ENCODE results near the gene CRMP1.

GRCh38 chr4:5797866-5798265, 95.0 kb downstream of the CRMP1 start:
- TF ChIP-seq, protein P1, sequence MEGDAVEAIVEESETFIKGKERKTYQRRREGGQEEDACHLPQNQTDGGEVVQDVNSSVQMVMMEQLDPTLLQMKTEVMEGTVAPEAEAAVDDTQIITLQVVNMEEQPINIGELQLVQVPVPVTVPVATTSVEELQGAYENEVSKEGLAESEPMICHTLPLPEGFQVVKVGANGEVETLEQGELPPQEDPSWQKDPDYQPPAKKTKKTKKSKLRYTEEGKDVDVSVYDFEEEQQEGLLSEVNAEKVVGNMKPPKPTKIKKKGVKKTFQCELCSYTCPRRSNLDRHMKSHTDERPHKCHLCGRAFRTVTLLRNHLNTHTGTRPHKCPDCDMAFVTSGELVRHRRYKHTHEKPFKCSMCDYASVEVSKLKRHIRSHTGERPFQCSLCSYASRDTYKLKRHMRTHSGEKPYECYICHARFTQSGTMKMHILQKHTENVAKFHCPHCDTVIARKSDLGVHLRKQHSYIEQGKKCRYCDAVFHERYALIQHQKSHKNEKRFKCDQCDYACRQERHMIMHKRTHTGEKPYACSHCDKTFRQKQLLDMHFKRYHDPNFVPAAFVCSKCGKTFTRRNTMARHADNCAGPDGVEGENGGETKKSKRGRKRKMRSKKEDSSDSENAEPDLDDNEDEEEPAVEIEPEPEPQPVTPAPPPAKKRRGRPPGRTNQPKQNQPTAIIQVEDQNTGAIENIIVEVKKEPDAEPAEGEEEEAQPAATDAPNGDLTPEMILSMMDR (IDR thresholded peaks at IDR 0.05) = no peak
- no peak for TF ChIP-seq POLR2A (IDR thresholded peaks at IDR 0.05)

All from adrenal gland (tissue), 5 donors.